ENCODE data around the gene RPL19.

- TF ChIP-seq POLR2AphosphoS5 (IDR thresholded peaks at IDR 0.05) (no peak), CTCF (IDR thresholded peaks at IDR 0.05) (no peak), EP300 (IDR thresholded peaks at IDR 0.05) (no peak)
These were observed 1.9 kb upstream of the RPL19 start for GRCh38 chr17:39198186-39198566.
